ENCODE measurements around the gene VWA8.
"Not testable (repeated sequence)": the region's sequence is repeated elsewhere in the genome, so short reads cannot be mapped to it uniquely, and the experiment has no call there.

Gene VWA8

DNA sequence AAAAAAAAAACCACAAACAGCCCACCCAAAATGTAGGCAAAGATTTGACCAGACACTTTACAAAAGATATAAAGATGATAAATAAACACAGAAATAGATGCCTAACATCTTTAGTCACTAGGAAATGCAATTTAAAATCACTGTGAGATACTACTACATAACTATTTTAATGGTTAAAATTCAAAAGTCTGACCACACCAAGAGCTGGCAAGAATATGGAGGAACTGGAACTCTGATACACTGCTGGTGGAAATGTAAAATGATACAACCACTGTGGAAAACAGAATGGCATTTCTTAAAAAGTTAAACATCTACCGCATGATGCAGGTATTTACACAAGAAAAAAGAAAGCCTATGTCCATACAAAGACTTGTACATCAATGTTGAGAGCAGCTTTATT, 26.8 kb downstream of the VWA8 start:
- Histone ChIP-seq H3K4me3 (ENCODE audit: low read depth, low read length) (no peak overlapping the region), H3K9me3 (no peaks in the 10 kb centered on the region), H3K27me3 (no peaks in the 10 kb centered on the region), H3K4me1 (peaks cover 3% of the 10 kb centered on the region; the same call in 1 of the 2 replicates), H3K36me3 (peaks cover 7% of the 10 kb centered on the region)
- DNase-seq: no peak
- TF ChIP-seq, protein P1, sequence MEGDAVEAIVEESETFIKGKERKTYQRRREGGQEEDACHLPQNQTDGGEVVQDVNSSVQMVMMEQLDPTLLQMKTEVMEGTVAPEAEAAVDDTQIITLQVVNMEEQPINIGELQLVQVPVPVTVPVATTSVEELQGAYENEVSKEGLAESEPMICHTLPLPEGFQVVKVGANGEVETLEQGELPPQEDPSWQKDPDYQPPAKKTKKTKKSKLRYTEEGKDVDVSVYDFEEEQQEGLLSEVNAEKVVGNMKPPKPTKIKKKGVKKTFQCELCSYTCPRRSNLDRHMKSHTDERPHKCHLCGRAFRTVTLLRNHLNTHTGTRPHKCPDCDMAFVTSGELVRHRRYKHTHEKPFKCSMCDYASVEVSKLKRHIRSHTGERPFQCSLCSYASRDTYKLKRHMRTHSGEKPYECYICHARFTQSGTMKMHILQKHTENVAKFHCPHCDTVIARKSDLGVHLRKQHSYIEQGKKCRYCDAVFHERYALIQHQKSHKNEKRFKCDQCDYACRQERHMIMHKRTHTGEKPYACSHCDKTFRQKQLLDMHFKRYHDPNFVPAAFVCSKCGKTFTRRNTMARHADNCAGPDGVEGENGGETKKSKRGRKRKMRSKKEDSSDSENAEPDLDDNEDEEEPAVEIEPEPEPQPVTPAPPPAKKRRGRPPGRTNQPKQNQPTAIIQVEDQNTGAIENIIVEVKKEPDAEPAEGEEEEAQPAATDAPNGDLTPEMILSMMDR (IDR thresholded peaks at IDR 0.05; ENCODE audit: low read depth, low read length): no peak

DNA sequence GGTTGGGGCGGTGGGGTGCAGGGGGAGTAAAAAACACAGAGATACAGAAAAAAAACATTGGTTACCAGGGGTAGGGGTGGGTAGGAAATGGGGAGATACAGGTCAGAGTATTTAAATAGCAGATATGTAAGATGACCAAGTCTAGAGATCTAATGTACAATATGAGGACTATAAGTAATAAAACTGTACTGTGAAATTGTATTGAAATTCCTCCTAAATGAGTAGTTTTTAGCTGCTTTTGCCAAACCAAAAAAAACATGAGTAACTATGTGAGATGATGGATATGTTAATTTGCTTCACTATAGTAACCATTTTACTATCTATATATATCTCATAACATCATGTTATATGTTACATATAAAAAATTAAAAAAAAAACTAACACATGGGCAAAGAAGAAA, 29.6 kb downstream of the VWA8 start:
- no peak for DNase-seq
- TF ChIP-seq, protein P1 (IDR thresholded peaks at IDR 0.05; ENCODE audit: low read depth, low read length): no peak
- Histone ChIP-seq H3K4me1 (peaks cover 3% of the 10 kb centered on the region; the same call in 1 of the 2 replicates), H3K9me3 (peaks cover 3% of the 10 kb centered on the region; the same call in 1 of the 2 replicates), H3K4me3 (ENCODE audit: low read depth, low read length) (no peak overlapping the region), H3K27me3 (no peaks in the 10 kb centered on the region), H3K36me3 (peaks cover 12% of the 10 kb centered on the region)

DNA sequence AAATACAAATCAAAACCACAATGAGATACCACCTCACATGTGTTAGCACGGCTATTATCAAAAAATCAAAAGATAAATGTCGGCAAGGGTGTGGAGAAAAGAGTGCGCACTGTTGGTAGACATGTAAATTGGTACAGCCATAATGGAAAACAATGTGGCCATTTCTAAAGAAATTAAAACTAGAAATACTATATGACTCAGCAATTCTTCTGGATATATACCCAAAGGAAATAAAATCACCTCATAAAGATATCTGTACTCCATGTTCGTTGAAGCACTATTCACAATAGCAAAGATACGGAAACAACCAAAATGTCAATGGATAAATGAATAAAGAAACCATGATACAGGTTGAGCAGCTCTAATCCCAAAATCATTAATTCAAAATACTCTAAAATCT, 30.8 kb downstream of the VWA8 start:
- H3K27me3 ChIP-seq: no peaks in the 10 kb centered on the region
- TF ChIP-seq, protein P1 (IDR thresholded peaks at IDR 0.05; ENCODE audit: low read depth, low read length): no peak
- H3K36me3 ChIP-seq: peaks cover 18% of the 10 kb centered on the region
- H3K4me1 ChIP-seq: peaks cover 3% of the 10 kb centered on the region; the same call in 1 of the 2 replicates
- DNase-seq: no peak
- no peak overlapping the region for H3K4me3 ChIP-seq (ENCODE audit: low read depth, low read length)
- H3K9me3 ChIP-seq: peaks cover 3% of the 10 kb centered on the region; the same call in 1 of the 2 replicates

DNA sequence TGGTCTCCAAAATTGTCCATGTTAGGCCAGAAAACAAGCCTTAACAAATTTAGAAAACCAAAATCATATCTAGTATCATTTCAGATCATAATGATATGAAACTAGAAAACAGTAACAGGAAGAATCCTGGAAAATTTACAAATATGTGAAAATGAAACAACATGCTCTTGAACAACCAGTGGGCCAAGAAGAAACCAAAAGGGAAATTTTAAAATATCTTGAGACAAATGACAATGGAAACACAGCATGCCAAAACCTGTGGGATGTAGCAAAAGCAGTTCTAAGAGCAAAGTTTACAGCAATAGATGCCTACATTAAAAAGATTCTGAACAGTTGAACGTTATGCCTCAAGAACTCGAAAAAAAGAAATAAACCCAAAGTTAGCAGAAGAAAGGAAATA, 32.6 kb downstream of the VWA8 start:
- Histone ChIP-seq H3K9me3 (peaks cover 3% of the 10 kb centered on the region; the same call in 1 of the 2 replicates), H3K27me3 (no peaks in the 10 kb centered on the region), H3K4me3 (ENCODE audit: low read depth, low read length) (no peak overlapping the region), H3K36me3 (peaks cover 15% of the 10 kb centered on the region), H3K4me1 (peaks cover under 1% of the 10 kb centered on the region; the same call in 1 of the 2 replicates)
- no peak for DNase-seq
- TF ChIP-seq, protein P1 (IDR thresholded peaks at IDR 0.05; ENCODE audit: low read depth, low read length): no peak

DNA sequence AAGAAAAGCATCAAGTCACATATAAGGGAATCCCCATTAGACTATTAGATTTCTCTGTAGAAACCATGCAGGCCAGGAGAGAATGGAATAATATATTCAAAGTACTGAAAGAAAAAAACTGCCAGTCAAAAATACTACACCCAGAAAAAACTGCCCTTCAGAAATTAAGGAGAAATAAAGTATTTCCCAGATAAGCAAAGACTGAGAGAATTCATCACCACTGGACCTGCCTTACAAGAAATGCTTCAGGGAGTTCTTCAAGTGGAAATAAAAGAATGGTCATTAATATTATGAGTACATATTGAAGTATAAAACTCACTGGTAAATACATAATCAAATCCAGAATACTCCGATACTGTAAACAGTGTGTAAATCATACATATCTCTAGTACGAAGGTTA, 35.9 kb downstream of the VWA8 start:
- Histone ChIP-seq H3K9me3 (peaks cover 3% of the 10 kb centered on the region; the same call in 1 of the 2 replicates), H3K4me3 (ENCODE audit: low read depth, low read length) (no peak overlapping the region), H3K36me3 (peaks cover 15% of the 10 kb centered on the region), H3K27me3 (no peaks in the 10 kb centered on the region), H3K4me1 (peaks cover 2% of the 10 kb centered on the region; the same call in 1 of the 2 replicates)
- TF ChIP-seq, protein P1 (IDR thresholded peaks at IDR 0.05; ENCODE audit: low read depth, low read length): no peak
- DNase-seq: no peak

DNA sequence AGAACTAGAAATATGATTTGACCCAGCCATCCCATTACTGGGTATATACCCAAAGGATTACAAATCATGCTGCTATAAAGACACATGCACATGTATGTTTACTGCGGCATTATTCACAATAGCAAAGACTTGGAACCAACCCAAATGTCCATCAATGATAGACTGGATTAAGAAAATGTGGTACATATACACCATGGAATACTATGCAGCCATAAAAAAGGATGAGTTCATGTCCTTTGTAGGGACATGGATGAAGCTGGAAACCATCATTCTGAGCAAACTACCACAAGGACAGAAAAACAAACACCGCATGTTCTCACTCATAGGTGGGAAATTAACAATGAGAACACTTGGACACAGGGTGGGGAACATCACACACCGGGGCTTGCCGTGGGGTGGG, 38.0 kb downstream of the VWA8 start:
- peaks cover 15% of the 10 kb centered on the region for H3K36me3 ChIP-seq
- not testable (repeated sequence) for H3K4me1 ChIP-seq; DNase-seq; H3K4me3 ChIP-seq (ENCODE audit: low read depth, low read length); H3K27me3 ChIP-seq; H3K9me3 ChIP-seq
